Measurements from ENCODE around the gene ZNF418.

DNA sequence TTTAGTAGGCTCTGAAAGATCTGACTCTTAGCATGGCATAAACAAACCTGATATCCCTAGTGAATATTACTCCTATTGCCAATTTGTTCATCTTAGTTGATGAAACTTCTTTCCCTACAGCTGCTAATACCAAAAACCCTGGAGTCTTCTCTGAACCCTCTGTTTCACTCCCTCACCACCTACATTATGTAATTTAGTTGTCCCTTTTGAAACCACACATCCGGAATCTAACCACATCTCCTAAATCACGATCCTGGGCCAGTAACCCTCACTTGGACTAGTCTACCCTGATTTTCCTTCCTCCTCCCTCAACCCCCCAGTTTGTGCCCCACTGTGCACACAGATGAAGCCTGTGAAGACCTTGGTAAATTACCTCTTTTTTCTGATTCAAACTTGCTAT is 11.1 kb upstream of the ZNF418 start:
- TF ChIP-seq, protein P1, sequence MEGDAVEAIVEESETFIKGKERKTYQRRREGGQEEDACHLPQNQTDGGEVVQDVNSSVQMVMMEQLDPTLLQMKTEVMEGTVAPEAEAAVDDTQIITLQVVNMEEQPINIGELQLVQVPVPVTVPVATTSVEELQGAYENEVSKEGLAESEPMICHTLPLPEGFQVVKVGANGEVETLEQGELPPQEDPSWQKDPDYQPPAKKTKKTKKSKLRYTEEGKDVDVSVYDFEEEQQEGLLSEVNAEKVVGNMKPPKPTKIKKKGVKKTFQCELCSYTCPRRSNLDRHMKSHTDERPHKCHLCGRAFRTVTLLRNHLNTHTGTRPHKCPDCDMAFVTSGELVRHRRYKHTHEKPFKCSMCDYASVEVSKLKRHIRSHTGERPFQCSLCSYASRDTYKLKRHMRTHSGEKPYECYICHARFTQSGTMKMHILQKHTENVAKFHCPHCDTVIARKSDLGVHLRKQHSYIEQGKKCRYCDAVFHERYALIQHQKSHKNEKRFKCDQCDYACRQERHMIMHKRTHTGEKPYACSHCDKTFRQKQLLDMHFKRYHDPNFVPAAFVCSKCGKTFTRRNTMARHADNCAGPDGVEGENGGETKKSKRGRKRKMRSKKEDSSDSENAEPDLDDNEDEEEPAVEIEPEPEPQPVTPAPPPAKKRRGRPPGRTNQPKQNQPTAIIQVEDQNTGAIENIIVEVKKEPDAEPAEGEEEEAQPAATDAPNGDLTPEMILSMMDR (conservative IDR thresholded peaks at IDR 0.05; ENCODE audit: low read length), result no peak
- no peak for TF ChIP-seq EZH2phosphoT487 (IDR thresholded peaks at IDR 0.05; ENCODE audit: borderline replicate concordance, low read depth, low read length)
